ENCODE results near the gene IL17B. TPM values are rescaled to one million over a fixed set of nuclear protein-coding genes. Genes with fewer than 3 reads are reported as not detected.
A peak's percentile ranks its signal among the peaks of the same experiment; 100 is the strongest.

IL17B gene
- total and polyA plus RNA-seq, 8 donors: 0.56 to 31.0 (median 1.8) TPM; not detected in 3

GRCh38 chr5:149420545-149421371, 41.7 kb upstream of the IL17B start:
- H3K9me3 ChIP-seq: no peaks in the 10 kb centered on the region
- peaks cover 10 to 76% (median 15%) of the 10 kb centered on the region in 4 donors for H3K36me3 ChIP-seq
- no peak overlapping the region for H3K4me3 ChIP-seq
- no peak for TF ChIP-seq CTCF (IDR thresholded peaks at IDR 0.05)
- TF ChIP-seq POLR2AphosphoS5 (IDR thresholded peaks at IDR 0.05): peak; percentile 48 to 75 (median 53)
- peak; percentile 51 for TF ChIP-seq EP300 (IDR thresholded peaks at IDR 0.05)
- 49 to 79% (median 73%) methylated on average over 17 to 18 of the region's 18 CpGs for WGBS, 5 donors
- H3K4me1 ChIP-seq: peaks cover 30 to 94% (median 65%) of the 10 kb centered on the region in 4 donors
- intact Hi-C loops (cut with DNase I; ENCODE audit: low total_unique reads): no loop called here
- H3K27ac ChIP-seq: peak overlapping the region; percentile 54 to 95 (median 89)
- H3K27me3 ChIP-seq: no peaks in the 10 kb centered on the region
- peak; percentile 29 to 34 for DNase-seq

- DNase-seq: peak in 1 of 2 donors; percentile 70
- TF ChIP-seq EP300 (IDR thresholded peaks at IDR 0.05) (no peak), CTCF (IDR thresholded peaks at IDR 0.05) (no peak), POLR2A (IDR thresholded peaks at IDR 0.05) (no peak), POLR2AphosphoS5 (IDR thresholded peaks at IDR 0.05) (peak in 1 of 3 donors; percentile 31)
- peak overlapping the region; percentile 41 to 95 (median 89) for H3K27ac ChIP-seq
- H3K4me1 ChIP-seq: peaks cover 30 to 97% (median 68%) of the 10 kb centered on the region in 4 donors
- peak overlapping the region in 1 of 4 donors; percentile 10 for H3K4me3 ChIP-seq
- H3K9me3 ChIP-seq: no peaks in the 10 kb centered on the region
- no peaks in the 10 kb centered on the region for H3K27me3 ChIP-seq
- peaks cover 5 to 76% (median 12%) of the 10 kb centered on the region in 4 donors for H3K36me3 ChIP-seq
- intact Hi-C loops (cut with DNase I; ENCODE audit: low total_unique reads): no loop called here
- WGBS, 5 donors: 43 to 70% (median 65%) methylated on average over 11 to 13 of the region's 13 CpGs
These were observed 40.9 kb upstream of the IL17B start for GRCh38 chr5:149419859-149420544.

- Histone ChIP-seq H3K27ac (peak overlapping the region; percentile 41 to 95 (median 89)), H3K36me3 (peaks cover under 1 to 76% (median 7%) of the 10 kb centered on the region in 4 donors), H3K4me1 (peaks cover 30 to 97% (median 66%) of the 10 kb centered on the region in 4 donors), H3K4me3 (peak overlapping the region in 1 of 4 donors; percentile 10), H3K9me3 (no peaks in the 10 kb centered on the region), H3K27me3 (no peaks in the 10 kb centered on the region)
- intact Hi-C loops (cut with DNase I; ENCODE audit: low total_unique reads): no loop called here
- WGBS, 5 donors: 49 to 87% (median 73%) methylated on average over 3 of the region's 3 CpGs
- no peak for DNase-seq
- TF ChIP-seq EP300 (IDR thresholded peaks at IDR 0.05) (no peak), POLR2A (IDR thresholded peaks at IDR 0.05) (no peak), POLR2AphosphoS5 (IDR thresholded peaks at IDR 0.05) (no peak), CTCF (IDR thresholded peaks at IDR 0.05) (no peak)
These were observed 40.4 kb upstream of the IL17B start for GRCh38 chr5:149419532-149419858.

GRCh38 chr5:149418910-149419531, 39.9 kb upstream of the IL17B start:
- 46 to 54% (median 49%) methylated on average over 6 of the region's 6 CpGs for WGBS, 5 donors
- Histone ChIP-seq H3K4me3 (no peak overlapping the region), H3K27ac (peak overlapping the region; percentile 31 to 95 (median 89))

More at GRCh38 chr5:149418910-149419531, 39.9 kb upstream of the IL17B start:
- Histone ChIP-seq H3K9me3 (no peaks in the 10 kb centered on the region), H3K36me3 (peaks cover 0 to 75% (median 4%) of the 10 kb centered on the region in 4 donors), H3K27me3 (no peaks in the 10 kb centered on the region), H3K4me1 (peaks cover 30 to 97% (median 63%) of the 10 kb centered on the region in 4 donors)
- intact Hi-C loops (cut with DNase I; ENCODE audit: low total_unique reads): no loop called here
- DNase-seq: peak in 1 of 2 donors; percentile 22
- no peak for TF ChIP-seq POLR2AphosphoS5 (IDR thresholded peaks at IDR 0.05)
- TF ChIP-seq CTCF (IDR thresholded peaks at IDR 0.05): no peak
- TF ChIP-seq EP300 (IDR thresholded peaks at IDR 0.05): no peak
- TF ChIP-seq POLR2A (IDR thresholded peaks at IDR 0.05): no peak
